Endothelial cell of umbilical vein (primary cell): ENCODE data around the gene TERT. TPM values are rescaled to one million over a fixed set of nuclear protein-coding genes. Genes with fewer than 3 reads are reported as not detected.

Experiments
- BruUV-seq: library from RNA; stranded (reverse); fragments of 400-500 nt; replicated peaks from 2 replicates; lab custom pipeline; 2021; lab: Mats Ljungman, UMichigan
- CTCF ChIA-PET: fragments of 300-600, 350-600 bp; sonication (Branson Sonifier 250); formaldehyde crosslinking; loops from one replicate; lab custom pipeline; 2021; ENCODE audit warnings: antibody characterized with exemption, inconsistent platforms; lab: Charles Lee
- POLR2A ChIA-PET: fragments of 300-600, 350-600 bp; sonication (Branson Sonifier 250); formaldehyde crosslinking; loops from one replicate; lab custom pipeline; 2021; ENCODE audit warnings: antibody characterized with exemption, inconsistent platforms; lab: Charles Lee
- DNase-seq: peaks from one replicate; pipeline ENCODE4 v3.0.0-alpha.2; 2011; ENCODE audit warnings: low read depth, low spot score
- FAIRE-seq: peaks from 2 replicates; lab custom pipeline; 2011; peaks lifted over from hg19 to GRCh38; lab: Jason Lieb, UNC
- H2AFZ ChIP-seq: 2 replicates; pipeline ENCODE4 v1.6.0; 2012; ENCODE audit warnings: low read depth, low read length, control low read depth, inconsistent platforms
- H3K27ac ChIP-seq: 2 replicates; pipeline ENCODE4 v1.5.1; 2011; ENCODE audit warnings: low read depth, mild to moderate bottlenecking, control low read depth, low read length, moderate library complexity; ENCODE audit not compliant: insufficient read depth
- H3K27me3 ChIP-seq, 2 experiments: 2 replicates each; pipeline versions ENCODE4 v1.6.0 to v1.6.1; 2011; ENCODE audit warnings: low read length in 2 of 2, mixed read lengths in 1 of 2; ENCODE audit not compliant: control insufficient read depth in 2 of 2, insufficient read depth in 2 of 2
- H3K36me3 ChIP-seq, 2 experiments: 2 replicates in 1 of 2; 3 replicates in 1 of 2; pipeline ENCODE4 v1.5.1; 2011; ENCODE audit warnings: low read length in 2 of 2, mild to moderate bottlenecking in 1 of 2, moderate library complexity in 1 of 2; ENCODE audit not compliant: control insufficient read depth in 2 of 2, insufficient read depth in 2 of 2; ENCODE audit errors: extremely low read depth in 1 of 2
- H3K4me1 ChIP-seq: 3 replicates; pipeline ENCODE4 v1.5.1; 2011; ENCODE audit warnings: mild to moderate bottlenecking, low read length; ENCODE audit not compliant: control insufficient read depth, insufficient read depth; ENCODE audit errors: extremely low read depth
- H3K4me2 ChIP-seq: 2 replicates; pipeline ENCODE4 v1.6.1; 2011; ENCODE audit warnings: low read length, control low read depth, mixed read lengths; ENCODE audit not compliant: insufficient read depth
- H3K4me3 ChIP-seq, 3 experiments: fragments of 200-600 bp in 1 of 3; sonication (generic), shearing (Covaris generic) in 1 of 3; replicated peaks in 1 of 3; 2 replicates each; pipeline ENCODE4 v1.5.1; 2011 to 2016; ENCODE audit warnings: control low read depth in 3 of 3, low read length in 3 of 3, mild to moderate bottlenecking in 2 of 3, inconsistent platforms in 1 of 3, low read depth in 1 of 3, moderate library complexity in 1 of 3; ENCODE audit not compliant: insufficient read depth in 1 of 3
- H3K79me2 ChIP-seq: 2 replicates; pipeline ENCODE4 v1.6.0; 2012; ENCODE audit warnings: low read length, inconsistent platforms; ENCODE audit not compliant: control insufficient read depth, insufficient read depth
- H3K9ac ChIP-seq: replicated peaks from 2 replicates; pipeline ENCODE3; 2011; ENCODE audit warnings: low read length, control low read depth; ENCODE audit not compliant: insufficient read depth; ENCODE audit errors: extremely low read depth
- H3K9me1 ChIP-seq: replicated peaks from 3 replicates; pipeline ENCODE4 v1.6.0; 2011; ENCODE audit warnings: mild to moderate bottlenecking, low read length; ENCODE audit not compliant: control insufficient read depth, insufficient read depth; ENCODE audit errors: extremely low read depth
- H3K9me3 ChIP-seq: replicated peaks from 2 replicates; pipeline ENCODE4 v1.5.1; 2012; ENCODE audit warnings: low read length, inconsistent platforms; ENCODE audit not compliant: control insufficient read depth, insufficient read depth
- H4K20me1 ChIP-seq: replicated peaks from 2 replicates; pipeline ENCODE3; 2011; ENCODE audit warnings: mild to moderate bottlenecking, low read length; ENCODE audit not compliant: control insufficient read depth, insufficient read depth; ENCODE audit errors: extremely low read depth
- CTCF ChIP-seq, 2 donors: IDR thresholded peaks; 1 replicate in 1 of 2; 2 replicates in 1 of 2; pipeline ENCODE4 v1.5.1; 2011; ENCODE audit warnings: low read length in 2 of 2, mild to moderate bottlenecking in 2 of 2, moderate library complexity in 2 of 2, control low read depth in 1 of 2, inconsistent platforms in 1 of 2, low read depth in 1 of 2; ENCODE audit not compliant: insufficient read depth in 1 of 2; ENCODE audit errors: extremely low read depth in 1 of 2
- EZH2 ChIP-seq: IDR thresholded peaks from 2 replicates; pipeline ENCODE4 v1.6.1; 2012; ENCODE audit warnings: borderline replicate concordance, low read depth, mild to moderate bottlenecking, moderate library complexity, low read length, inconsistent platforms; ENCODE audit not compliant: severe bottlenecking
- FOS ChIP-seq: IDR thresholded peaks from 2 replicates; pipeline ENCODE4 v1.6.1; 2011; ENCODE audit warnings: mild to moderate bottlenecking, low read length, moderate library complexity, borderline replicate concordance; ENCODE audit not compliant: insufficient read depth
- GATA2 ChIP-seq: IDR thresholded peaks from 2 replicates; pipeline ENCODE4 v1.7.0; 2011; ENCODE audit warnings: low read depth, mild to moderate bottlenecking, moderate library complexity, mixed read lengths, low read length; ENCODE audit not compliant: insufficient read length, insufficient read depth
- JUN ChIP-seq: IDR thresholded peaks from 2 replicates; pipeline ENCODE4 v1.6.1; 2011; ENCODE audit warnings: borderline replicate concordance, low read depth; ENCODE audit not compliant: insufficient read length, insufficient read depth
- MAX ChIP-seq: IDR thresholded peaks from 2 replicates; pipeline ENCODE4 v1.6.1; 2011; ENCODE audit not compliant: insufficient read depth, insufficient read length
- MYC ChIP-seq: IDR thresholded peaks from one replicate; pipeline ENCODE4 v1.6.1; 2011; ENCODE audit warnings: mild to moderate bottlenecking, low read depth, low read length
- POLR2A ChIP-seq: IDR thresholded peaks from 2 replicates; pipeline ENCODE4 v1.6.1; 2012; ENCODE audit warnings: low read depth, mild to moderate bottlenecking, control low read depth, low read length
- POLR2AphosphoS5 ChIP-seq: IDR thresholded peaks from 2 replicates; pipeline ENCODE4 v1.6.1; 2012; ENCODE audit warnings: low read depth, mild to moderate bottlenecking, control low read depth, low read length, moderate library complexity; ENCODE audit not compliant: insufficient read depth
- dilution Hi-C: fragments of 300-500 bp; cut with MboI; formaldehyde crosslinking; loops from one replicate; pipeline ENCODE4 v1.15.0; 2019; ENCODE audit warnings: low sequenced_read_pairs; ENCODE audit not compliant: extremely low pct_ligation_motif_present
- intact Hi-C: fragments of 100-400 bp; cut with micrococcal nuclease; formaldehyde crosslinking; loops from one replicate; pipeline ENCODE4 v1.10.0; 2022
- polyA plus RNA-seq, 4 experiments: library from polyadenylated mRNA; depleted of rRNA in 3 of 4; stranded (reverse) in 3 of 4; unstranded in 1 of 4; fragments of >200 nt; gene quantifications; 2 replicates each; pipeline versions ENCODE4 v1.2.1 to v1.2.3, GENCODE V29; 2011 to 2012; ENCODE audit warnings: missing spikeins in 1 of 4
- total RNA-seq: library from RNA; stranded (reverse); gene quantifications from 2 replicates; pipeline ENCODE4 v1.2.3, GENCODE V29; 2021

Gene TERT
- total and polyA plus RNA-seq, 2 donors (not counting 3 experiments of a cell fraction or from before 2014, with no cell fraction given): 0.04 TPM; not detected in 1

GRCh38 chr5:1332461-1333001, 37.7 kb upstream of the TERT start:
- H3K36me3 ChIP-seq: peaks cover 4 to 53% of the 10 kb centered on the region in 2 experiments
- BruUV-seq: no TSS peak
- no peaks in the 10 kb centered on the region for H3K9me3 ChIP-seq
- no peaks in the 10 kb centered on the region for H3K79me2 ChIP-seq
- H3K4me2 ChIP-seq: no peak overlapping the region
- intact Hi-C loops: no loop called here
- no peaks in the 10 kb centered on the region for H3K4me1 ChIP-seq
- no peak for DNase-seq
- dilution Hi-C loops: no loop called here
- H3K27ac ChIP-seq: no peak overlapping the region
- no peak overlapping the region for H3K9ac ChIP-seq
- no peak overlapping the region for H2AFZ ChIP-seq
- H3K4me3 ChIP-seq: no peak overlapping the region
- ChIA-PET CTCF (no interaction called here), POLR2A (no interaction called here)
- FAIRE-seq: no peak
- H3K9me1 ChIP-seq: no peaks in the 10 kb centered on the region
- TF ChIP-seq CTCF (IDR thresholded peaks at IDR 0.05; ENCODE audit: extremely low read depth in 1 of 2, insufficient read depth in 1 of 2, low read depth in 1 of 2, low read length in 2 of 2) (no peak), MAX (no peak), FOS (no peak)
- H3K27me3 ChIP-seq: no peaks in the 10 kb centered on the region
- H4K20me1 ChIP-seq: no peaks in the 10 kb centered on the region

- no TSS peak for BruUV-seq
- no peak for DNase-seq
- no peak overlapping the region for H2AFZ ChIP-seq
- no peaks in the 10 kb centered on the region for H3K9me3 ChIP-seq
- CTCF ChIA-PET: no interaction called here
- no peaks in the 10 kb centered on the region for H3K79me2 ChIP-seq
- no peak overlapping the region for H3K27ac ChIP-seq
- no peak overlapping the region for H3K4me2 ChIP-seq
- no peaks in the 10 kb centered on the region for H3K9me1 ChIP-seq
- intact Hi-C loops: no loop called here
- peaks cover 4 to 48% of the 10 kb centered on the region in 2 experiments for H3K36me3 ChIP-seq
- TF ChIP-seq EZH2 (no peak), JUN (no peak), MAX (no peak), POLR2A (no peak), GATA2 (no peak), FOS (no peak), CTCF (IDR thresholded peaks at IDR 0.05; ENCODE audit: extremely low read depth in 1 of 2, insufficient read depth in 1 of 2, low read depth in 1 of 2, low read length in 2 of 2) (no peak), POLR2AphosphoS5 (no peak), MYC (no peak)
- H3K9ac ChIP-seq: no peak overlapping the region
- no peaks in the 10 kb centered on the region for H4K20me1 ChIP-seq
- no peaks in the 10 kb centered on the region for H3K27me3 ChIP-seq
- H3K4me1 ChIP-seq: no peaks in the 10 kb centered on the region
- dilution Hi-C loops: no loop called here
- no peak for FAIRE-seq
- POLR2A ChIA-PET: no interaction called here
- no peak overlapping the region for H3K4me3 ChIP-seq
These were observed 37.1 kb upstream of the TERT start for GRCh38 chr5:1331861-1332405.
